ENCODE measurements around the gene CLCNKA.

GRCh38 chr1:16018749-16019643 is 2.8 kb upstream of the CLCNKA start:
- TF ChIP-seq CTCF (IDR thresholded peaks at IDR 0.05; ENCODE audit: borderline replicate concordance, extremely low read depth, low read length, poor library complexity, severe bottlenecking) (no peak), EZH2 (IDR thresholded peaks at IDR 0.05; ENCODE audit: borderline replicate concordance, low read depth, low read length, severe bottlenecking) (no peak)
